NB4 (cell line): ENCODE data around the gene TBX10.

Source experiments
- TF ChIP-seq, protein P1 (sequence below): IDR thresholded peaks from one replicate; pipeline ENCODE4 v1.5.1; 2012; ENCODE audit warnings: low read depth, low read length
- TF ChIP-seq, protein P2 (sequence below): IDR thresholded peaks from 2 replicates; pipeline ENCODE4 v1.6.1; 2011; ENCODE audit warnings: low read depth, low read length

DNA sequence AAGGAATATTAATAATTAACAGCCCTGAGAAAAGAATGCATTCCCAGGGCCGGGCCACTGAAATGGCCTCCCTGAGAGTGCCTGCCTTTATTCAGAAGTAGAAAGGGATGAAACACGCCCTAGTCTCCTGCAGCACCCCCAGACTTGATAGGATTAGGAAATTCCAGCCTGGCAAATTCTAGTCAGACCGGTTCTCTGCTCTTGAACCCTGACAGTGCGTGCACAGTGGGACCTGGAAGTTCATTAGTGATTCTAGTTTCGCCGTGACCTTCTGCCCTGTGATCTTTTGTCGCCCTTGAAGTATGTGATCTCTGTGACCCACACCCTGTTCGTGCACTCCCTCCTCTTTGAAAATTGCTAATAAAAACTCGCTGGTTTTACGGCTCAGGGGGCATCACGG is 58.1 kb downstream of the TBX10 start:
- TF ChIP-seq, protein P1, sequence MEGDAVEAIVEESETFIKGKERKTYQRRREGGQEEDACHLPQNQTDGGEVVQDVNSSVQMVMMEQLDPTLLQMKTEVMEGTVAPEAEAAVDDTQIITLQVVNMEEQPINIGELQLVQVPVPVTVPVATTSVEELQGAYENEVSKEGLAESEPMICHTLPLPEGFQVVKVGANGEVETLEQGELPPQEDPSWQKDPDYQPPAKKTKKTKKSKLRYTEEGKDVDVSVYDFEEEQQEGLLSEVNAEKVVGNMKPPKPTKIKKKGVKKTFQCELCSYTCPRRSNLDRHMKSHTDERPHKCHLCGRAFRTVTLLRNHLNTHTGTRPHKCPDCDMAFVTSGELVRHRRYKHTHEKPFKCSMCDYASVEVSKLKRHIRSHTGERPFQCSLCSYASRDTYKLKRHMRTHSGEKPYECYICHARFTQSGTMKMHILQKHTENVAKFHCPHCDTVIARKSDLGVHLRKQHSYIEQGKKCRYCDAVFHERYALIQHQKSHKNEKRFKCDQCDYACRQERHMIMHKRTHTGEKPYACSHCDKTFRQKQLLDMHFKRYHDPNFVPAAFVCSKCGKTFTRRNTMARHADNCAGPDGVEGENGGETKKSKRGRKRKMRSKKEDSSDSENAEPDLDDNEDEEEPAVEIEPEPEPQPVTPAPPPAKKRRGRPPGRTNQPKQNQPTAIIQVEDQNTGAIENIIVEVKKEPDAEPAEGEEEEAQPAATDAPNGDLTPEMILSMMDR, result no peak
- TF ChIP-seq, protein P2, sequence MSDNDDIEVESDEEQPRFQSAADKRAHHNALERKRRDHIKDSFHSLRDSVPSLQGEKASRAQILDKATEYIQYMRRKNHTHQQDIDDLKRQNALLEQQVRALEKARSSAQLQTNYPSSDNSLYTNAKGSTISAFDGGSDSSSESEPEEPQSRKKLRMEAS, result no peak
